EH (cell line): Measurements from ENCODE around the gene MYO9A.
"Not testable (repeated sequence)": the region's sequence is repeated elsewhere in the genome, so short reads cannot be mapped to it uniquely, and the experiment has no call there.

ENCODE experiments used
- DNase-seq: peaks from one replicate; pipeline ENCODE4 v3.0.0-alpha.2; 2015; ENCODE audit warnings: low read depth

Gene MYO9A

GRCh38 chr15:72042865-72043264 is 75.1 kb downstream of the MYO9A start:
- no peak for DNase-seq

GRCh38 chr15:72042054-72042453 is 75.9 kb downstream of the MYO9A start:
- DNase-seq = peak; percentile 33

GRCh38 chr15:72037321-72037720 is 80.6 kb downstream of the MYO9A start:
- DNase-seq = peak; percentile 17

GRCh38 chr15:72034859-72035650 is 82.9 kb downstream of the MYO9A start:
- peak; percentile 46 for DNase-seq

- peak; percentile 9 for DNase-seq
Measured at GRCh38 chr15:72034351-72034750, 83.6 kb downstream of the MYO9A start.

GRCh38 chr15:72033711-72034110 is 84.2 kb downstream of the MYO9A start:
- DNase-seq = peak; percentile 57

- DNase-seq = no peak
Measured at GRCh38 chr15:72033285-72033684, 84.7 kb downstream of the MYO9A start.

- no peak for DNase-seq
Measured at GRCh38 chr15:72021604-72022003, 96.3 kb downstream of the MYO9A start.

- no peak for DNase-seq
Measured at GRCh38 chr15:72020799-72021198, 97.2 kb downstream of the MYO9A start.

GRCh38 chr15:72014555-72014954 is 103.4 kb downstream of the MYO9A start:
- DNase-seq = not testable (repeated sequence)

- no peak for DNase-seq
Measured at GRCh38 chr15:72013703-72014102, 104.2 kb downstream of the MYO9A start.

- DNase-seq = no peak
Measured at GRCh38 chr15:72011302-72011942, 106.5 kb downstream of the MYO9A start.

GRCh38 chr15:72009222-72009621 is 108.7 kb downstream of the MYO9A start:
- no peak for DNase-seq

- DNase-seq = no peak
Measured at GRCh38 chr15:72006382-72006781, 111.6 kb downstream of the MYO9A start.

- DNase-seq = no peak
Measured at GRCh38 chr15:72005483-72005882, 112.5 kb downstream of the MYO9A start.

- no peak for DNase-seq
Measured at GRCh38 chr15:71999807-72000206, 118.1 kb downstream of the MYO9A start.

- DNase-seq = not testable (repeated sequence)
Measured at GRCh38 chr15:71998717-71999116, 119.2 kb downstream of the MYO9A start.

- peak; percentile 8 for DNase-seq
Measured at GRCh38 chr15:71997691-71998090, 120.3 kb downstream of the MYO9A start.

GRCh38 chr15:71975816-71976150 is 142.2 kb downstream of the MYO9A start:
- no peak for DNase-seq

- no peak for DNase-seq
Measured at GRCh38 chr15:71974211-71974610, 143.7 kb downstream of the MYO9A start.

- DNase-seq = no peak
Measured at GRCh38 chr15:71973366-71973765, 144.6 kb downstream of the MYO9A start.

GRCh38 chr15:71971905-71972304 is 146.0 kb downstream of the MYO9A start:
- no peak for DNase-seq

- DNase-seq = no peak
Measured at GRCh38 chr15:71970435-71970834, 147.5 kb downstream of the MYO9A start.

GRCh38 chr15:71962537-71962936 is 155.4 kb downstream of the MYO9A start:
- DNase-seq = no peak
